ENCODE results near the gene ARHGEF3.

ARHGEF3 gene

GRCh38 chr3:56796202-56796601, 5.5 kb downstream of the ARHGEF3 start:
- DNase-seq (ENCODE audit: low spot score) = peak; percentile 50

- DNase-seq (ENCODE audit: low spot score) = no peak
Observed at GRCh38 chr3:56795829-56796185, 5.9 kb downstream of the ARHGEF3 start.

- no peak for DNase-seq (ENCODE audit: low spot score)
Observed at GRCh38 chr3:56795097-56795828, 6.5 kb downstream of the ARHGEF3 start.

- DNase-seq (ENCODE audit: low spot score) = no peak
Observed at GRCh38 chr3:56792193-56792592, 9.6 kb downstream of the ARHGEF3 start.

GRCh38 chr3:56790016-56790821, 11.5 kb downstream of the ARHGEF3 start:
- DNase-seq (ENCODE audit: low spot score) = peak; percentile 57

GRCh38 chr3:56789076-56789475, 12.7 kb downstream of the ARHGEF3 start:
- no peak for DNase-seq (ENCODE audit: low spot score)

GRCh38 chr3:56788521-56788920, 13.2 kb downstream of the ARHGEF3 start:
- DNase-seq (ENCODE audit: low spot score) = peak; percentile 62

GRCh38 chr3:56787784-56788256, 13.9 kb downstream of the ARHGEF3 start:
- no peak for DNase-seq (ENCODE audit: low spot score)

GRCh38 chr3:56787258-56787775, 14.4 kb downstream of the ARHGEF3 start:
- no peak for DNase-seq (ENCODE audit: low spot score)

- DNase-seq (ENCODE audit: low spot score) = no peak
Observed at GRCh38 chr3:56785499-56785898, 16.2 kb downstream of the ARHGEF3 start.

GRCh38 chr3:56784448-56785001, 17.2 kb downstream of the ARHGEF3 start:
- no peak for DNase-seq (ENCODE audit: low spot score)

GRCh38 chr3:56783644-56784447, 17.9 kb downstream of the ARHGEF3 start:
- DNase-seq (ENCODE audit: low spot score) = peak; percentile 79

- DNase-seq (ENCODE audit: low spot score) = no peak
Observed at GRCh38 chr3:56782906-56783305, 18.8 kb downstream of the ARHGEF3 start.

GRCh38 chr3:56782215-56782614, 19.5 kb downstream of the ARHGEF3 start:
- no peak for DNase-seq (ENCODE audit: low spot score)

- DNase-seq (ENCODE audit: low spot score) = no peak
Observed at GRCh38 chr3:56781762-56782161, 20.0 kb downstream of the ARHGEF3 start.

- no peak for DNase-seq (ENCODE audit: low spot score)
Observed at GRCh38 chr3:56780936-56781335, 20.8 kb downstream of the ARHGEF3 start.

GRCh38 chr3:56778893-56779292, 22.9 kb downstream of the ARHGEF3 start:
- no peak for DNase-seq (ENCODE audit: low spot score)

- no peak for DNase-seq (ENCODE audit: low spot score)
Observed at GRCh38 chr3:56776556-56776950, 25.2 kb downstream of the ARHGEF3 start.

GRCh38 chr3:56775838-56776555, 25.8 kb downstream of the ARHGEF3 start:
- no peak for DNase-seq (ENCODE audit: low spot score)

GRCh38 chr3:56775445-56775837, 26.3 kb downstream of the ARHGEF3 start:
- no peak for DNase-seq (ENCODE audit: low spot score)

GRCh38 chr3:56773986-56774385, 27.8 kb downstream of the ARHGEF3 start:
- no peak for DNase-seq (ENCODE audit: low spot score)

Measured in activated CD4-positive, alpha-beta T cell treated with anti-CD3 and anti-CD28 coated beads, Interleukin-2, Interleukin-4, amounts not matched to agents 100 ng/mL and 50 ng/mL, durations not matched to agents 16 hours and 8 hours (primary cell).